ENCODE results near the gene COL20A1.

DNA sequence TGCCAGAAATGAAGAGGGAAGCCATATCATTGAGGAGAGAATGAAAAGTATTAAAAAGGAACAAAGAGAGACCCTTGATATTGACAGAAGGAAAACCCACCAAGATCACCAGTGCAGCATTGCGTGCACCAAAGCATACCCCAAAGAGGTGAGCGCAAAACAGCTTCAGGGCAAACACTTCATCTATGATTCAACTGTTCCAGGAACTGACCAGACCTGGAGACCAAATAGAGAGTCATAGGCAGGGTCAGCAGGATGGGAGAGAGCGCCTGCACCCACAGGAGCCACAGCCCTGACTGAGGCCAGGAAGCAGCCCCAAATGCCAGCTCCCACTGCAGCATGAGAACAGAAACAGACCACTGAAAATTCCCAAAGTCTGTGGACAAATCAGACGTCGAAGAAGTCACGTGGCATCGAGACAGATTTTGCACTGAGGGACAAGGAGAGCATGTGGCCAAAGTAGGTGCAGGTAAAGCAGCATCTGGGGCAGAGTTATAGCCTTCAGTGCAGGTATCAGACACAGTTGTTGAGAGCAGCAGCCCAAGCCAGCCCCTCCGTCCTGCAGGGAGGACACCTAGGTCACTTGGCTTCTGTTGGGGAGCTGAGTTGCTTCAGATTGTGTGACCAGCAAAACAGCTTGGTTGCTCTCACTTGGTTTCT is 38.9 kb downstream of the COL20A1 start:
- TF ChIP-seq, protein P1, sequence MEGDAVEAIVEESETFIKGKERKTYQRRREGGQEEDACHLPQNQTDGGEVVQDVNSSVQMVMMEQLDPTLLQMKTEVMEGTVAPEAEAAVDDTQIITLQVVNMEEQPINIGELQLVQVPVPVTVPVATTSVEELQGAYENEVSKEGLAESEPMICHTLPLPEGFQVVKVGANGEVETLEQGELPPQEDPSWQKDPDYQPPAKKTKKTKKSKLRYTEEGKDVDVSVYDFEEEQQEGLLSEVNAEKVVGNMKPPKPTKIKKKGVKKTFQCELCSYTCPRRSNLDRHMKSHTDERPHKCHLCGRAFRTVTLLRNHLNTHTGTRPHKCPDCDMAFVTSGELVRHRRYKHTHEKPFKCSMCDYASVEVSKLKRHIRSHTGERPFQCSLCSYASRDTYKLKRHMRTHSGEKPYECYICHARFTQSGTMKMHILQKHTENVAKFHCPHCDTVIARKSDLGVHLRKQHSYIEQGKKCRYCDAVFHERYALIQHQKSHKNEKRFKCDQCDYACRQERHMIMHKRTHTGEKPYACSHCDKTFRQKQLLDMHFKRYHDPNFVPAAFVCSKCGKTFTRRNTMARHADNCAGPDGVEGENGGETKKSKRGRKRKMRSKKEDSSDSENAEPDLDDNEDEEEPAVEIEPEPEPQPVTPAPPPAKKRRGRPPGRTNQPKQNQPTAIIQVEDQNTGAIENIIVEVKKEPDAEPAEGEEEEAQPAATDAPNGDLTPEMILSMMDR (IDR thresholded peaks at IDR 0.05) = no peak
- no peak for TF ChIP-seq EP300 (IDR thresholded peaks at IDR 0.05)
